Stimulated activated CD4-positive, alpha-beta T cell treated with anti-CD3 and anti-CD28 coated beads, Interleukin-4, amount 100 ng/mL, for 48 hours (primary cell): Measurements from ENCODE around the gene TRIM33.
"Not testable (repeated sequence)": the region's sequence is repeated elsewhere in the genome, so short reads cannot be mapped to it uniquely, and the experiment has no call there.

Experiments used
- DNase-seq, 2 donors: peaks; one replicate each; pipeline ENCODE4 v3.0.0-alpha.2; 2020; ENCODE audit warnings: low read depth in 2 of 2

The TRIM33 gene

DNA sequence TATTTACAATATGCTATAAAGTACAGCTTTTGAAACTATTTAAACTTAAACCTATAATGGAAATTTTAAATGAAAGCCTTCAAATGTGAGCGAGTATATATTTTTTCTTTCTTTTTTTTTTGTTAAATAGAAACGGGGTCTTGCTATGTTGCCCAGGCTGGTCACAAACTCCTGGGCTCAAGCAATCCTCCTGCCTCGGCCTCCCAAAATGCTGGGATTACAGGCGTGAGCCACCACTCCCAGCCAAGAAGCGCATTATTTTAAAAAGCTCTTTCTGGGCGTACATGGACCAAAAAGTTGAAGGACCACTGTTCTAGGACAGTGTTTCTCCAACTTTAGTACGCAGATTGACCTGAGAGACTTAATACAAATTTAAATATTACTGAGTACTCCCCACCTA is 87.5 kb downstream of the TRIM33 start:
- no peak for DNase-seq

DNA sequence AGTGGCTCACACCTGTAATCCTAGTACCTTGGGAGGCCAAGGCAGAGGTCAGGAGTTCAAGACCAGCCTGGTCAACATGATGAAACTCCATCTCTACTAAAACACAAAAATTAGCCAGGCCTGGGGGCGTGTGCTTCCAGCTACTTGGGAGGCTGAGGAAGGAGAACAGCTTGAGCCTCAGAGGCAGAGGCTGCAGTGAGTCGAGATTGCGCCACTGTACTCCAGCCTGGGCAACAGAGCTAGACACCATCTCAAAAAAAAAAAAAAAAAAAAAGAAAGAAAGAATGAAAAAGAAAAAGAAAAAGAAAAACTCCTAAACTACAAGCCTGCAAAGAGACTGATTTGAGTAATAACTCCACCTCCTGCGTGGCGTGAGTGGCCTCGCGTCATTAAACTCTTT is 92.1 kb downstream of the TRIM33 start:
- not testable (repeated sequence) for DNase-seq

DNA sequence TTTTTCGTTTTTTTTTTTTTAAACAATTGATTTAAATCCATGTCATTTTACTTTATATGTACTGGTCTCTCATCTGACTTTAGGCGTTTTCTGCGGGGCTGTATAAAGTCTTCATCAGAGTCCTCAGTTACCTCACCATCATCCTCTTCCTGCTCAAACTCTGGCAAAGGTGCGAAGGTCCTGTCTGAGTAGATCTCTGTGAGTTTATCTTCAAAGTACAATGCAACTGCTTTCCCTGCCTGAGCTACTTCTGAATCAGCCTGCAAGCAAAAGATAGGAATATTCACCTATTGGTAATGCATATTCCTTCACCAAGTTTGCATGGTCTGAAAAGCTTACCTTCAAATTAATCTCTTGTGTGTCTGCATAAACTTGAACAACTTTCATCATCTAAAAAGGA is 113.4 kb downstream of the TRIM33 start:
- DNase-seq, result no peak

DNA sequence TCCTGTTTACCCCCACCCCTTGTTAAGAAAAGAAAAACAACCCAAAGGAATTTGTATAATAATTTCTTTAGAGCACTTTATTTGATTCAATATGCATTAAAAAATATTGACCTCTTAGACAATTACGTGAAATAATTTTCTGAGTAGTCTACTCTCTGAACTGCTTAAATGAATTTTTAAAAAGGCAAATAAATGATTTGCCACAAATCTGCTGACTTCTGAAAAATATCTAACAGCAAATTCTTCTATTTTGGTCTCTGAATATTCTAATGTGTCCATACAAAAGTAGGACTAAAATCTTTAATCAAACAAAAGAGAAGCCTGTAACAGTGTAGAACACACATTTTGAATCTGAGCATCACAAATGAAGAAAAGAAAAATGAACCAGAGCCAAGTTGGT is 115.1 kb downstream of the TRIM33 start:
- no peak for DNase-seq

DNA sequence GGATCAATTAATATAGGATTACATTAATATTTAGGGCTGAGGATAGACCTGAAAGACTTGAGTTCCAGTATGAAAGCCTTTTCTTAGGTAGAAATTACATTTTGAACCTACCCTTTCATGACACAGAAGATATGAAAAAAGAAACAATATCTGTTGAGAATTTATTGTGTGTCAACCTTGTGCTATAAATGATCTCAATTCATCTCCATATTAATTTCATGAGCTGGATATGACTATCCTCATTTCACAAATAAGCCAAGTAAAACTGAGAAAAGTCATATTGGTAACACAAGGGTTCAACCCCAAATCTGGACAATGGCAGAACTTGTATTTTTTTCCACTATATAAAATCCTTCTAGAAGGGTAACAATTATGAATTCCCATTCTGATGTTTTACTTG is 120.0 kb downstream of the TRIM33 start:
- no peak for DNase-seq

DNA sequence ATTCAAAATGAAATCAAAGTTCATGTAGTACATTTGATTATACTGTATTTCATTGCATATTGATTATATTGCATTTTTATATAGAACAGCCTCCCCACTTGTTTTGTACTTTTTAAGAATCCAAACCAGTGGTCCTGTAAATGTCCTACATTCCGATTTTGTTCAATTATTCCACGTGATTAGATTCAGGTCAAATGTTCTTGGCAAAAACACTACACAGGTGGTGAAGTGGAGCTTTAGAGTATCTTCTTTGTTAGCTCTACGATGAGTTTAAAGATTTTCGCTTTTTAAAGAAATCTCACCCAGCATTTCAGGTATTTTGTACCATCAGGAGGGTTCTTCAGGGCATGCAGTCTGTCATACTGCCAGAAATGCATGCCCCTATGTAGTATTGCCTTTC is 120.6 kb downstream of the TRIM33 start:
- DNase-seq, result no peak

DNA sequence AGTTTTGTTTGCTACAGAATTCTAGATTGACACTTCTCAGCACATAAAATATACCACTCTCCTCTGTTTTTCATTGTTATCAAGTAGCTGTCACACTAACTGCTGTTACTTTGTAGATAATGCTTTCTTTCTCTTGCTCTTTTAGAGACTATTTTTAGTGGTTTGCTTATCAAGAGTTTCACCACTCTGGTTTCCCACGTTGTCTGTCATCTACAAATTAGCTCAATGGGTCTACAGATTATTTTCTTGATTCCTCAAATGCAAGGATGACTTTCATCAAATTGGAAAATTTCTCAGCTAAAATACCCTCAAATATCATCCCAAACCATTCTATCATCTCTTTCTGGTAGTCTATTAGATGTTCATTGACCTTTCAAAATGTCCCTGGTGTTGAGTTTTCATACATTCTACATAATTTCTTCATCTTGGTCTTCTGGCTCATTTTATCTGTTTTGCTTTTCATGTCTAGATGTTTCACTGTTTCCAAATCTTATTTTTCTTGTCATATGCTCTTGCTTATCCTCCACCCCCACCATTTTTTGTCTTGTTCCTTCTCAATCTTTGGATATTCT is 122.5 kb downstream of the TRIM33 start:
- DNase-seq, result no peak

DNA sequence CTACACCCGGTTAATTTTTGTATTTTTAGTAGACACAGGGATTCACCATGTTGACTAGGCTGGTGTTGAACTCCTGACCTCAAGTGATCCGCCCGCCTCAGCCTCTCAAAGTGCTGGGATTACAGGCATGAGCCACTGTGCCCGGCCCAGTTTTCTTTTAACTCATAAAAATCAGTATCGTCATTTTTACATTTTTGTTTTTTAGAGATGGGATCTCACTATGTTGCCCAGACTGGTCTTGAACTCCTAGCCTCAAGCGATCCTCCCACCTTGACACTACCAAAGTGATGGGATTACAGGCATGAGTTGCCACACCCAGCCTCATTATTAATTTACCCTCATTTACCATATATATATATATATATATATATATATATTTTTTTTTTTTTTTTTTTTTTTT is 123.4 kb downstream of the TRIM33 start:
- not testable (repeated sequence) for DNase-seq

DNA sequence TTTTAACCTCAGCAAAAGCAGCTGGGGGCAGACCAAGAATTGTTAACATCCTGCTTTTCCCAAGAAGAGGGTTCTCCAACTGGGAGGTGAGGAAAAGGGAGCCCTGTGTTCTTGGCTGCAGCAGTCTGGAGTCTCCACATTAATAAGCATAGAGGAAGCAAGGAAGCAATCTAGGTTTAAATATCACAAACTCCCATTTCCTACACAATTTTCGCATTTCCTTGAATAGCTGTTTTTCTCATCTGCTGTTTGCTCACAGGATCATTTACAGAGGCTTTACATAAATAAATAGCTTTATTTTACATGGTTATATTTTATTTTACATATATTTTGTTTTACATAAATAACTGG is 124.0 kb downstream of the TRIM33 start:
- no peak for DNase-seq

DNA sequence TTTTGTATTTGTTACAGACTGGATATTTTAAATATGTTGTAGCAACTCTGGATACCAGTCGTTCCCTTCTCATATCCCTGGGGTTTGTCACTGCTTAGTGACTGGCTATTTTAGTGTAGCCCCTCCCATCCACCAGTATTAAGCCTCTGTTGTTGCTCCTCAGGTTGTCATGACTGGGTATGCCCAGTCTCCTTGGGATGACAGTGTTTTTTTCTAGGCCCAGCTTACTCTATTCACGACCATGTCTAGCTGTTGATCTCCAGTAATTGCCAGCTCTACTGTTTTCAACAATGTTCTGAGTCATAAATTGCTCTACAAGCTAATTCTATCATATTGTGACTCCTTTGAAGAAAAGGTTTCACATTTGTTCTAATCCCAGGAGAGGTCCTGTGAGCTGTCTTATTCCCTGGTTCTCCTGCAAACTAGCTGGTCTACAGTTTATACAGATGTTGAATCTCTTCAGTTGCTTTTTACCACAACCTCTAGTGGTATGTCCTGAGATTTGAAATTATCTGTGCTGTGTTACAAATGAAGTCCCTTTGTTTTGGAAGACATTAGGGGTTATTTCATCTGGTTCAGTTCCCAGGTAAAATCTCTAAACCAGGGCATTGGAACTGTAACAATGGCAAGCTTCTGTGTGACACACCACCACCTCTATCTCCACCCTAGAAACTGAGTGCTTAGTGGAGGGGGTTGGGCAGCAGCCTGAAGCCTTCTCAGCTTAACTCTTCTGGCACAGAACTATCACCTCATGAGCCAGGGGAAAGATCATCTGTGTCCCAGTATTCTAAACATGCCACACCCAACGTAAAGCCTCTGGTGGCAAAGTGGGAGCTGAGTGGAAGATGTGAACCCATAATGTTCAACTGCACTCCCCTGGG is 124.6 kb downstream of the TRIM33 start:
- no peak for DNase-seq

DNA sequence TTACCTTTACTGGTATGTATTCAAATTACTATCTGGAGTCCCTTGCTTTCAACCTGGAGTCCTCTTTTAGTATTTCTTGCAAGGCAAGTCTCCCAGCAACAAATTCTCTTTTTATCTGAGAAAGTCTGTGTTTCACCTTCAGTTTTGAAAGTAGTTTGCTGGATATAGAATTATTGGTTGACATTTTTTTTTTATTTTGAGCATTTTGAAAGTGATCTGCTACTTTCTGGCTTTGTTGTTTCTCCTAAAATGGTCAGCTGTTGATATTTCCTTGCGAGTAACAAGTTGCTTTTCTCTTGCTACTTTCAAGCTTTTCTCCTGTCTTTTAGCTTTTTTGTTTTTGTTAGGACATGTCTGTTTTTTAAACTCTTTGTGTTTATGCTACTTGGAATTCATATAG is 126.1 kb downstream of the TRIM33 start:
- DNase-seq, result no peak

DNA sequence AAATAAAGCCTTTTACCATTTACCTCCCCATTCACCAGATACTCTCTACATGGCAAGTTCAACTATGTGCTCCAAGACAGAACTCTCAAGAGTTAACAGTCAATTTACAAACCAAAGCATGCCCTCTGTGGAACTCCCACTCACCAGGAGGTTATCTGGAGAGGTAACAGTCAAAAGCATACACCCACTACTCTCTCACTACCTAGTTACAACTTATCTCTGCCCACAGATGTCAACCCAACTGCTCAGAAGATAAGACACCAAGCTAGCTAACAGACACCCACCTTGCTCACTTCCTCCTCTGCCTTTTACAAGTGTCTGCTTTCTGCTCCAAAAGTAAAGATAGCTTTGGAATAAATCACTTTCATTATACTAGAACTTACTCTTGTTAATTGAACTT is 131.0 kb downstream of the TRIM33 start:
- DNase-seq, result no peak

DNA sequence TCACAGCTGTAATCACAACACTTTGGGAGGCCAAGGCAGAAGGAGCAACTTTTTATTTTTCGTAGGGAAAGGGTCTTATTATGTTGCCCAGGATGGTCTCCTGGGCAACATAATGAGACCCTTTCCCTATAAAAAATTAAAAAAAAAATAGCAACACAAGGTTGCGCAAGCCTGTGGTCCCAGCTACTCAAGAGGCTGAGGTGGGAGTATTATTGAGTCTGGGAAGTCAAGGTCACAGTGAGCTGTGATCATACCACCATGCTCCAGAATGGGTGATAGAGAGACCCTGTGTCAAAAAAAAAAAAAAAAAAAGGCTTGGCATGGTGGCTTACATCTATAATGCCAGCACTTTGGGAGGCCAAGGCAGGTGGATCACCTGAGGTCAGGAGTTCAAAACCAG is 131.6 kb downstream of the TRIM33 start:
- DNase-seq, result no peak

DNA sequence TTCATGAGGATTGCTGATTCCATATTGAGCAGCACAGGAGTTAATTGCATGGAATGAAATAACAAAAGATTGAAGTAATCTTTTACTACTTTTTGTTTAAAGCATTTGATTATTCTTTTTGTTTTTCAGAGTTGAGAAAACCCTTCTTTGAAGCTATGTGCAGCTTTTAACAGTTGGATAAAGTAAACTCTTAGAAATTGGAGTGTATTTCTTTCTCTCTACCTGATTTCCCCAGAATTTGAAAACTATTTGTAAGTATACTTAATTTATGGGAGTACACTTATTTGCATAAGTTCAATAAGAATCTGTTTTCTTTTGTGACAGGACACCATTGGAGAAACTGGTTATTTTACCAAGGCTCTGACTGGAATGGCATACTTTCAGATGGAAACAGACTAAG is 133.6 kb downstream of the TRIM33 start:
- no peak for DNase-seq

DNA sequence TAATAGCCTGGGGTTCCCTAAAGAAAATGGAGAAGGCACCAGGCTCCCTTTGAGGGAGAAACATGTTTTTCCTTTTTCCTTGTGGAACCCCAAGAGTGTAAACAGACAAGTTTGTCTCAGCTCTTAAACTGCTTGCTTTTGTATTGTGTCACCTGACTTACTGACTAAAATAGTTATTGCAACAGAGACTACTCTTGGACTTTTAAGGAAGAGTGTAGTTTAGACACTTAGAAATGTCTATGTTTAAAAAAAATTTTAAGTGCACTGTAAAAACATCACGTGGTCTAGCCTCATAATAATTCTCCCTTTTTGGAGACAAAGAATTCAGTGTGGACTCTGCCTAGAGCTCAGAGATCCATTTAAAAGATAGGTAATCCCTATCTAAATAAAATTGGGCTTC is 141.1 kb downstream of the TRIM33 start:
- DNase-seq, result no peak

DNA sequence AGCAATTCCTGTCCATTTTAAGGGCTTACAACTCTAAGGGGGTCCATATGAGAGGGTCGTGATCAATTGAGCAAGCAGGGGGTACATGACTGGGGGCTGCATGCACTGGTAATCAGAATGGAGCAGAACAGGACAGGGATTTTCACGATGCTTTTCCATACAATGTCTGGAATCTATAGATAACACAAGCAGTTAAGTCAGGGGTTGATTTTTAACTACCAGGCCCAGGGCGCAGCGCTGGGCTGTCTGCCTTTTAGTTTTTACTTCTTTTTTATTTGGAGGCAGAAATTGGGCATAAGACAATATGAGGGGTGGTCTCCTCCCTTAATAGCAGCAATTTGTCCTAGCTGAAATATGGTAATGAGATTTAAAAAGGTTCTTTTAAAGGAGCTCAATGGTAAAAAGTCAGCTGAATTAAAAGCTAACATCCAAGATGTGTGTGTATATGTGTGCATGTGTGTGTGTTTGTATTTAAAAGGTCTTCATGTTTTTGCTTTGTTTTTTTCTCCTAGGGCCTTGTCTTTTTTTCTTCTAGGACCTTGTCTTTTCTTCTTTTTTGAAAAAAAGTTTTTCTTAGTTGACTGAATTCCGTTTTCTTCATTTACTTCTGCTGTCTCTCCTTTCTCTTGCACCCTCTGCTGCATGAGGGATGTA is 141.6 kb downstream of the TRIM33 start:
- not testable (repeated sequence) for DNase-seq

DNA sequence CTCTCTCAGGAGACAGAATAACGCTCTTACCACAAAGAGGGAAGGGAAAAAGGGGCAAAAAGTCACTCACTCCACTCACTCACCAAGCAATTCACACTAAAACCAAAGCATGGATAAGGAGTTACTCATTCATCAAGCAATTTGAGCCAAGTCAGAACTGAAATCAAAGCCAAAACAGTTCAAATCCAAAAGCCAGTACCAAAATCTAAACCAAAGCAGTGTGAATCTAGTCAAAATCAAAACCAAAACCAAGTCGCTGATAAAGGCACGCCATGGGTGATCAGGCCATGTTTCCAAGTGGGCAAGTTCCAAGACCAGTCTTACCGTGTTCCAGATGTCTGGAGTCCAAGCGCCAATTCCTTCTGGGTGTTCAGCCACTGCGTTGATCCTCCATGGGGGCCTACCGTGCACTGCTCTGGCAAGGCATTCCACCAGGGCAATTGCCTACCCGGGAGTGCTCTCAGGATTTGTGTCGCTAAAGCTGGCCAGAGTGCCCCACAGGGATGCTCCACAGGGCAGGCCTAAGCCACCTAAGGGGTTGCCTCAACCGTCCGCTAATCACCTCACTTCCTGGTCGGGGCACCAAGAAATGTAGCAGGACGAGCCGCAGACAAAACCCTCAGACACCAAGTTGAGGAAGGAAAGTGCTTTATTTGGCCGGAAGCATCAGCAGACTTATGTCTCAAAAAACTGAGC is 142.3 kb downstream of the TRIM33 start:
- DNase-seq, result no peak

DNA sequence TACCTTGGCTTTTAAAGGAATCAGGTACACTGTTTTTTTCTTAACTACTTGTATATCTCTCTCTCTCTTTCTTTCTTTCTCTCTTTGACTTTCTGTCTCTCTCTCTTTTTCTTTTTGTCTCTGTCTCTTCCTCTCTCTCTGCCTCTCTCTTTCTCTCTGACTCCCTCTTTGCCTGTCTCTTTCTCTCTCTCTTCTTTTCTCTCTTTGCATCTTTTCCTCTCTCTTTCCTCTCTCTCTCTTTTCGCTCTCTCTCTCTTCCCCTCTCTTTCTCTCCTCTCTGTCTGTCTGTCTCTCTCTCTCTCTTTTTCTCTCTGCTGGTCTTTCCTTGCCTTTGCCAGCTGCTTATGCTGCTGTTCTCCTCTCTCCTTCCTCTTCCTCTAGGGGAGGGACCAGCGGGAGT is 143.2 kb downstream of the TRIM33 start:
- no peak for DNase-seq

DNA sequence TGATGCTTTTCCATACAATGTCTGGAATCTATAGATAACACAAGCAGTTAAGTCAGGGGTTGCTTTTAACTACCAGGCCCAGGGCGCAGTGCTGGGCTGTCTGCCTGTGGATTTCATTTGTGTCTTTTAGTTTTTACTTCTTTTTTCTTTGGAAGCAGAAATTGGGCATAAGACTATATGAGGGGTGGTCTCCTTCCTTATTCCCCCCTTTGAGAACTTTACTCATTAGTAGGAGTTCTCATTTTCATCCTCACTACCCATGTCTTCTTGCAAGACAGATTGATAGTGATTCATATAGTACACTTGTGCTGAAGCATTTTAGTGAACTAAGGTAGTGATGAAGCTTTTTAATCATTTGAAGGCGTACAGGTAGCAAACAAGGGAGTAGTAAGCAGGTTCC is 147.8 kb downstream of the TRIM33 start:
- not testable (repeated sequence) for DNase-seq

DNA sequence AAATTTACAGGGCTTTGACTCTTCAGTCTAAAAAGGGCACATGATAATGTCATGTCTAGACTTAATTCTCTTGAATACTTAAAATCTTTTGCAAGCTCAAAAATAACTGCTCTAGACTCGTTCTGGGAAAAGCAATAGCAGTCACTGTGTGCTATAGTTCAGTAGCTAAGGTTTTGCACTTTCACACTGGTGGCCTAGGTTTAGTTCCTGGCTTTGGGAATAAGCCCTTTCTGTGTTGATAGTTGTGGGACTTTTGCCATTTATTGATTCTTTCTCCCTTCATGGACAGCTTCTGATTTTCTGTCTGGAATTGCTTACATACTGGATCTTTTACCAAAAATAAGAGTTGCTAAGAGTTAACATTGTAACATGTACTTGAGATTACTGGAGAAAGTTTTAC is 151.2 kb downstream of the TRIM33 start:
- no peak for DNase-seq

DNA sequence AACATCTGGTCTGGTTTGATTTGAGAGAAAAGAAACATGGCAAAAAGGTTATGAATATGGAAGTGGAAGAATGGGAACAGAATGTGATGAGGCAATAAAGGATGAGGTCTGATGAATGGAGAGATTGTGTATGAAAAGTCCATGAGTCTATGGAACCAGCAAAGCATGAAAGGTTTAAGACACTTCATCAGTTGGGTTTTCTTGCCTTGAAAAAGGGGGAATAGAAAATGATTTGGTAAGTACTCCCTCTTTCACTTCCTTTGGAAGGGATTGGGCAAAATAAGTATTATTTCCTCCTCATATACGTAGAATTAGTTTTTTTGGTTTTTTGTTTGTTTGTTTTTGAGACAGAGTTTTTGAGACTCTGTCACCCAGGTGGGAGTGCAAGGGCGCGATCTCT is 155.8 kb downstream of the TRIM33 start:
- DNase-seq, result no peak

DNA sequence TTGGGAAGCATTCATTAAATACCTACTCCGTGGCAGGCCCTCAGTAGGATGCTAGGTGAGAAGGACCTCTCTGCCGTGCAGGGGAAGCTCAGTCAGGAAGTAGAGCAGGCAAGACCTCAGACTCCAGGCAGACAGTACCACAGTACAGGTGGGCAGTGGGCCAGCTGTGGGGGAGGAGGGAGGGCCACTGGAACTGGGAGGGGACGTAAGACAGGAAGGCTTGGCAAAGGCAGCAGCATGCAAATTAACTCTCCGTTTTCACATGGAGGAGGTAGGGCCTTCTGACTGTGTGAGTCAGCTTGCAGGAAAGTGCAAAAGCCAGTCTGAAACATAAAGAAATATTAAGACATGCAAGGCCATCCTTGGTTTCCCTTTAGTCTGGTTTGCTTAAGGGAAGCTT is 157.7 kb downstream of the TRIM33 start:
- DNase-seq, result no peak

DNA sequence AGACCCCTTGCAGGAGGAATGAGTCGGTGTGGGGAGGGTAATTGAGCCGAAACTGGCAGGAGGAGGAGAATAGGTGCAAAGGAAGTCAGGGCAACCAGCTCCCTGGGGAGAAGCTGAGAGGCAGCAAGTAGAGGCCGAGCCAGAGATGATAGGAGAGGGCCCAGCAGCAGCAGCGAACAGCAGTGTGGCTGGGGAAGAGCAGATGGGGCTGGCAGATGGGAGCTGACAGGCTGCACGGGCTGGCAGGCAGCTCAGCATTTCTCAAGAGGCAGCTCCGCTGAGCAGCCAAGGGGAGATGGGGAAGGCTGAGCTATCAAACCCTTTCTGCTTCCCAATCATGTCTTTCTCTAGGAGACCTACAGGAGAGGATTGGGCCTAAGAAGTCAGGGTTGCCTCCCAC is 158.2 kb downstream of the TRIM33 start:
- no peak for DNase-seq
